HL-60 (cell line): ENCODE measurements around the gene TJP1.
"Not testable (repeated sequence)": the region's sequence is repeated elsewhere in the genome, so short reads cannot be mapped to it uniquely, and the experiment has no call there.

Source experiments
- DNase-seq, 2 experiments: peaks; one replicate each; pipeline ENCODE4 v3.0.0-alpha.2; 2010 to 2020; ENCODE audit warnings: low read depth in 1 of 2, low spot score in 1 of 2
- H3K27ac ChIP-seq: fragments of 250-450 bp; sonication (Bioruptor Pico); replicated peaks from 2 replicates; pipeline ENCODE4 v1.5.1; 2020; ENCODE audit warnings: mild to moderate bottlenecking, moderate library complexity
- H3K27me3 ChIP-seq: fragments of 250-450 bp; sonication (Bioruptor Pico); 2 replicates; pipeline ENCODE4 v1.5.1; 2021; ENCODE audit warnings: mild to moderate bottlenecking, moderate library complexity; ENCODE audit not compliant: insufficient read depth, poor library complexity, severe bottlenecking
- H3K4me3 ChIP-seq: replicated peaks from 2 replicates; pipeline ENCODE4 v1.5.1; 2011; ENCODE audit warnings: mild to moderate bottlenecking, control low read depth, low read length; ENCODE audit not compliant: insufficient read depth
- CTCF ChIP-seq: IDR thresholded peaks from one replicate; pipeline ENCODE4 v1.5.1; 2011; ENCODE audit warnings: low read length, control low read depth, inconsistent platforms; ENCODE audit not compliant: insufficient read depth
- GABPA ChIP-seq: IDR thresholded peaks from 2 replicates; pipeline ENCODE4 v1.6.1; 2012; ENCODE audit warnings: low read depth
- POLR2AphosphoS5 ChIP-seq: IDR thresholded peaks from 2 replicates; pipeline ENCODE4 v1.6.1; 2012; ENCODE audit warnings: low read depth
- REST ChIP-seq: IDR thresholded peaks from 2 replicates; pipeline ENCODE4 v1.6.1; 2012; ENCODE audit warnings: low read depth; ENCODE audit not compliant: insufficient replicate concordance
- SPI1 ChIP-seq: IDR thresholded peaks from 2 replicates; pipeline ENCODE4 v1.6.1; 2012; ENCODE audit warnings: low read depth, mild to moderate bottlenecking, borderline replicate concordance

The TJP1 gene

GRCh38 chr15:29672446-29672845 is 149.8 kb downstream of the TJP1 start:
- TF ChIP-seq REST (no peak), GABPA (no peak), SPI1 (no peak), CTCF (no peak), POLR2AphosphoS5 (no peak)
- Histone ChIP-seq H3K27ac (no peak overlapping the region), H3K27me3 (peaks cover 7% of the 10 kb centered on the region), H3K4me3 (no peak overlapping the region)
- DNase-seq, result no peak

- H3K27ac ChIP-seq, result not testable (repeated sequence)
Observed at GRCh38 chr15:29672046-29672445, 150.2 kb downstream of the TJP1 start.

GRCh38 chr15:29670998-29671981 is 151.0 kb downstream of the TJP1 start:
- DNase-seq, result no peak
- no peak for TF ChIP-seq REST
- TF ChIP-seq CTCF, result no peak
- TF ChIP-seq POLR2AphosphoS5, result no peak
- TF ChIP-seq SPI1, result no peak
- TF ChIP-seq GABPA, result no peak

More at GRCh38 chr15:29672046-29672445, 150.2 kb downstream of the TJP1 start:
- not testable (repeated sequence) for H3K27me3 ChIP-seq, DNase-seq, H3K4me3 ChIP-seq

GRCh38 chr15:29670266-29670665 is 152.0 kb downstream of the TJP1 start:
- DNase-seq, result no peak
- TF ChIP-seq SPI1 (no peak), GABPA (no peak), CTCF (no peak), POLR2AphosphoS5 (no peak), REST (no peak)
- Histone ChIP-seq H3K4me3 (no peak overlapping the region), H3K27ac (no peak overlapping the region), H3K27me3 (peaks cover 3% of the 10 kb centered on the region)

More at GRCh38 chr15:29670998-29671981, 151.0 kb downstream of the TJP1 start:
- peaks cover 7% of the 10 kb centered on the region for H3K27me3 ChIP-seq
- H3K27ac ChIP-seq, result no peak overlapping the region
- H3K4me3 ChIP-seq, result no peak overlapping the region
